SK-N-SH (cell line): ENCODE measurements around the gene CCDC187. TPM values are rescaled to one million over a fixed set of nuclear protein-coding genes. Genes with fewer than 3 reads are reported as not detected.

ENCODE experiments used
- CTCF ChIA-PET: fragments of 300-600, 350-600 bp; formaldehyde crosslinking; extraction: SDS; loops from one replicate; lab custom pipeline; 2021; lab: Yijun Ruan, JAX
- POLR2A ChIA-PET: fragments of 350-600 bp; sonication (Branson Sonifier 250); formaldehyde crosslinking; extraction: SDS; loops from one replicate; lab custom pipeline; 2020; ENCODE audit warnings: antibody characterized with exemption, inconsistent platforms; lab: Yijun Ruan, JAX
- DNase-seq: peaks from one replicate; pipeline ENCODE4 v3.0.0; 2012
- H2AFZ ChIP-seq: fragments of 200-600 bp; sonication (generic); 2 replicates; pipeline ENCODE4 v1.8.1; 2016; ENCODE audit warnings: antibody characterized with exemption, mild to moderate bottlenecking, low read depth
- H3F3A ChIP-seq: fragments of 200-600 bp; sonication (generic); replicated peaks from 2 replicates; pipeline ENCODE3; 2016; ENCODE audit warnings: antibody characterized with exemption, mild to moderate bottlenecking; ENCODE audit not compliant: insufficient read depth
- H3K27ac ChIP-seq, 2 experiments: fragments of 200-500 bp in 1 of 2; fragments of 200-600 bp in 1 of 2; sonication (Bioruptor generic) in 1 of 2; sonication (generic), shearing (Covaris generic) in 1 of 2; 2 replicates each; pipeline versions ENCODE4 v1.5.1 to v1.6.1; 2014 to 2016; ENCODE audit warnings: low read depth in 2 of 2, inconsistent platforms in 1 of 2, low read length in 1 of 2, mild to moderate bottlenecking in 1 of 2, mixed read lengths in 1 of 2
- H3K27me3 ChIP-seq: fragments of 200-600 bp; sonication (generic), shearing (Covaris generic); 2 replicates; pipeline ENCODE4 v1.6.1; 2016; ENCODE audit warnings: mixed run types; ENCODE audit not compliant: insufficient read depth
- H3K36me3 ChIP-seq, 2 experiments: fragments of 200-500 bp in 1 of 2; fragments of 200-600 bp in 1 of 2; sonication (Bioruptor generic) in 1 of 2; sonication (generic) in 1 of 2; replicated peaks in 1 of 2; 2 replicates each; pipeline versions ENCODE3 to v1.5.1; 2014 to 2016; ENCODE audit warnings: low read length in 1 of 2, mild to moderate bottlenecking in 1 of 2; ENCODE audit not compliant: insufficient read depth in 2 of 2, control insufficient read depth in 1 of 2
- H3K4me1 ChIP-seq, 2 experiments: fragments of 200-500 bp in 1 of 2; fragments of 200-600 bp in 1 of 2; sonication (Bioruptor generic) in 1 of 2; sonication (generic), shearing (Covaris generic) in 1 of 2; 2 replicates each; pipeline versions ENCODE4 v1.5.1 to v1.6.1; 2014 to 2016; ENCODE audit warnings: low read depth in 1 of 2, low read length in 1 of 2, mixed run types in 1 of 2; ENCODE audit not compliant: insufficient read depth in 2 of 2, control insufficient read depth in 1 of 2
- H3K4me2 ChIP-seq: fragments of 200-600 bp; sonication (generic), shearing (Covaris generic); 2 replicates; pipeline ENCODE4 v1.6.1; 2017; ENCODE audit warnings: mixed run types
- H3K4me3 ChIP-seq, 2 experiments: fragments of 200-500 bp in 1 of 2; fragments of 200-600 bp in 1 of 2; sonication (Bioruptor generic) in 1 of 2; sonication (generic), shearing (Covaris generic) in 1 of 2; 2 replicates each; pipeline versions ENCODE4 v1.5.1 to v1.8.1; 2014 to 2016; ENCODE audit warnings: low read depth in 2 of 2, inconsistent platforms in 1 of 2, low read length in 1 of 2, mild to moderate bottlenecking in 1 of 2, mixed read lengths in 1 of 2, moderate library complexity in 1 of 2
- H3K79me2 ChIP-seq: fragments of 200-600 bp; sonication (generic); 2 replicates; pipeline ENCODE4 v1.8.1; 2017; ENCODE audit warnings: mild to moderate bottlenecking; ENCODE audit not compliant: insufficient read depth
- H3K9ac ChIP-seq: fragments of 200-600 bp; sonication (generic); 2 replicates; pipeline ENCODE4 v1.6.1; 2017; ENCODE audit warnings: mixed run types
- H3K9me2 ChIP-seq: fragments of 200-600 bp; sonication (generic); 2 replicates; pipeline ENCODE4 v1.6.1; 2017; ENCODE audit warnings: mixed run types
- H3K9me3 ChIP-seq: fragments of 200-600 bp; sonication (generic); 2 replicates; pipeline ENCODE4 v1.6.1; 2017; ENCODE audit warnings: mixed run types, mild to moderate bottlenecking, moderate library complexity
- H4K20me1 ChIP-seq: fragments of 200-600 bp; sonication (generic); 2 replicates; pipeline ENCODE4 v1.6.1; 2017; ENCODE audit warnings: mild to moderate bottlenecking, mixed run types; ENCODE audit not compliant: insufficient read depth
- EP300 ChIP-seq, 2 experiments: IDR thresholded peaks; 2 replicates each; pipeline versions ENCODE4 v1.4.0 to v1.6.1; 2012; ENCODE audit warnings: borderline replicate concordance in 1 of 2, low read depth in 1 of 2, low read length in 1 of 2
- EZH2phosphoT487 ChIP-seq: fragments of 200-600 bp; sonication (generic); IDR thresholded peaks from 2 replicates; pipeline ENCODE4 v1.6.1; 2017; ENCODE audit warnings: low read depth, mixed run types, mild to moderate bottlenecking, antibody characterized with exemption, moderate library complexity, borderline replicate concordance
- FOSL2 ChIP-seq: IDR thresholded peaks from 2 replicates; pipeline ENCODE4 v1.4.0; 2012; ENCODE audit warnings: low read depth, mild to moderate bottlenecking, moderate library complexity, borderline replicate concordance
- FOXJ3 ChIP-seq: sonication (generic); formaldehyde crosslinking; IDR thresholded peaks from 2 replicates; pipeline ENCODE4 v1.5.1; 2020; ENCODE audit warnings: mild to moderate bottlenecking, missing genetic modification reagents
- NRF1 ChIP-seq: IDR thresholded peaks from 2 replicates; pipeline ENCODE4 v1.6.1; 2012; ENCODE audit warnings: low read depth, mild to moderate bottlenecking, low read length
- SMC3 ChIP-seq: IDR thresholded peaks from 2 replicates; pipeline ENCODE4 v1.6.1; 2012; ENCODE audit warnings: low read depth, low read length, improper control_type of control experiment
- WGBS: methylation state at CpG from one replicate; pipeline ENCODE4 v1.1.6; 2017; ENCODE audit warnings: low lambda C conversion rate; 5-methylcytosine and 5-hydroxymethylcytosine counted together
- polyA plus RNA-seq, 3 experiments: library from polyadenylated mRNA; depleted of rRNA; stranded (reverse); fragments of >200 nt; gene quantifications; 2 replicates each; pipeline ENCODE4 v1.2.3, GENCODE V29; 2012
- TF ChIP-seq, protein P1 (sequence below): IDR thresholded peaks from 2 replicates; pipeline ENCODE4 v1.6.1; 2012; ENCODE audit warnings: mild to moderate bottlenecking, low read depth, low read length, moderate library complexity
- TF ChIP-seq, protein P2 (sequence below): fragments of 150-350 bp; IDR thresholded peaks from 2 replicates; pipeline ENCODE4 v1.6.1; 2016; ENCODE audit warnings: mild to moderate bottlenecking, low read depth, low read length
- TF ChIP-seq, protein P3 (sequence below): IDR thresholded peaks from 2 replicates; pipeline ENCODE4 v1.4.0; 2012; ENCODE audit warnings: low read depth, borderline replicate concordance

Gene CCDC187
- polyA plus RNA-seq, 1 of the 3 experiments (the other 2 are of a cell fraction) = not detected

DNA sequence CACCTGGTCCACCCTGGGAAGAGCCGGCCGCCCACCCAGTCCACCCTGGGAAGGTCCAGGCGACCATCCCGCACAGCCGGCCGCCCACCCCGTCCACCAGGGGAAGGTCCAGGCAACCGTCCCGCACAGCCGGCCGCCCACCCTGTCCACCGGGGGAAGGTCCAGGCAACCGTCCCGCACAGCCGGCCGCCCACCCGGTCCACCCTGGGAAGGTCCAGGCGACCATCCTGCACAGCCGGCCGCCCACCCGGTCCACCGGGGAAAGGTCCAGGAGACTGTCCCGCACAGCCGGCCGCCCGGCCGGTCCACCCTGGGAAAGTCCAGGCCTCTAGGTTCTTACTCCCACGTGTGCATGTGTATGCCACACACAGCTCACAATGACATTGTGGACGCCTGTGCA lies 51.6 kb downstream of the CCDC187 start:
- H3K9ac ChIP-seq = no peak overlapping the region
- peaks cover 0 to 16% of the 10 kb centered on the region in 2 experiments; a peak in 1 of 4 replicates for H3K4me1 ChIP-seq
- no peak overlapping the region for H2AFZ ChIP-seq
- H3K27ac ChIP-seq = no peak overlapping the region
- no peaks in the 10 kb centered on the region for H3K36me3 ChIP-seq
- no peaks in the 10 kb centered on the region for H3K9me2 ChIP-seq
- no peak for DNase-seq
- CTCF ChIA-PET = no interaction called here
- no peaks in the 10 kb centered on the region for H3K9me3 ChIP-seq
- no peak overlapping the region for H3K4me2 ChIP-seq
- TF ChIP-seq, protein P1, sequence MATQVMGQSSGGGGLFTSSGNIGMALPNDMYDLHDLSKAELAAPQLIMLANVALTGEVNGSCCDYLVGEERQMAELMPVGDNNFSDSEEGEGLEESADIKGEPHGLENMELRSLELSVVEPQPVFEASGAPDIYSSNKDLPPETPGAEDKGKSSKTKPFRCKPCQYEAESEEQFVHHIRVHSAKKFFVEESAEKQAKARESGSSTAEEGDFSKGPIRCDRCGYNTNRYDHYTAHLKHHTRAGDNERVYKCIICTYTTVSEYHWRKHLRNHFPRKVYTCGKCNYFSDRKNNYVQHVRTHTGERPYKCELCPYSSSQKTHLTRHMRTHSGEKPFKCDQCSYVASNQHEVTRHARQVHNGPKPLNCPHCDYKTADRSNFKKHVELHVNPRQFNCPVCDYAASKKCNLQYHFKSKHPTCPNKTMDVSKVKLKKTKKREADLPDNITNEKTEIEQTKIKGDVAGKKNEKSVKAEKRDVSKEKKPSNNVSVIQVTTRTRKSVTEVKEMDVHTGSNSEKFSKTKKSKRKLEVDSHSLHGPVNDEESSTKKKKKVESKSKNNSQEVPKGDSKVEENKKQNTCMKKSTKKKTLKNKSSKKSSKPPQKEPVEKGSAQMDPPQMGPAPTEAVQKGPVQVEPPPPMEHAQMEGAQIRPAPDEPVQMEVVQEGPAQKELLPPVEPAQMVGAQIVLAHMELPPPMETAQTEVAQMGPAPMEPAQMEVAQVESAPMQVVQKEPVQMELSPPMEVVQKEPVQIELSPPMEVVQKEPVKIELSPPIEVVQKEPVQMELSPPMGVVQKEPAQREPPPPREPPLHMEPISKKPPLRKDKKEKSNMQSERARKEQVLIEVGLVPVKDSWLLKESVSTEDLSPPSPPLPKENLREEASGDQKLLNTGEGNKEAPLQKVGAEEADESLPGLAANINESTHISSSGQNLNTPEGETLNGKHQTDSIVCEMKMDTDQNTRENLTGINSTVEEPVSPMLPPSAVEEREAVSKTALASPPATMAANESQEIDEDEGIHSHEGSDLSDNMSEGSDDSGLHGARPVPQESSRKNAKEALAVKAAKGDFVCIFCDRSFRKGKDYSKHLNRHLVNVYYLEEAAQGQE = no peak
- TF ChIP-seq NRF1 = no peak
- TF ChIP-seq SMC3 = no peak
- TF ChIP-seq FOSL2 = no peak
- TF ChIP-seq, protein P2, sequence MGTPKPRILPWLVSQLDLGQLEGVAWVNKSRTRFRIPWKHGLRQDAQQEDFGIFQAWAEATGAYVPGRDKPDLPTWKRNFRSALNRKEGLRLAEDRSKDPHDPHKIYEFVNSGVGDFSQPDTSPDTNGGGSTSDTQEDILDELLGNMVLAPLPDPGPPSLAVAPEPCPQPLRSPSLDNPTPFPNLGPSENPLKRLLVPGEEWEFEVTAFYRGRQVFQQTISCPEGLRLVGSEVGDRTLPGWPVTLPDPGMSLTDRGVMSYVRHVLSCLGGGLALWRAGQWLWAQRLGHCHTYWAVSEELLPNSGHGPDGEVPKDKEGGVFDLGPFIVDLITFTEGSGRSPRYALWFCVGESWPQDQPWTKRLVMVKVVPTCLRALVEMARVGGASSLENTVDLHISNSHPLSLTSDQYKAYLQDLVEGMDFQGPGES = no peak
- no peak for TF ChIP-seq FOXJ3 (CRISPR knock-in tag)
- no peak for TF ChIP-seq EZH2phosphoT487
- TF ChIP-seq, protein P3, sequence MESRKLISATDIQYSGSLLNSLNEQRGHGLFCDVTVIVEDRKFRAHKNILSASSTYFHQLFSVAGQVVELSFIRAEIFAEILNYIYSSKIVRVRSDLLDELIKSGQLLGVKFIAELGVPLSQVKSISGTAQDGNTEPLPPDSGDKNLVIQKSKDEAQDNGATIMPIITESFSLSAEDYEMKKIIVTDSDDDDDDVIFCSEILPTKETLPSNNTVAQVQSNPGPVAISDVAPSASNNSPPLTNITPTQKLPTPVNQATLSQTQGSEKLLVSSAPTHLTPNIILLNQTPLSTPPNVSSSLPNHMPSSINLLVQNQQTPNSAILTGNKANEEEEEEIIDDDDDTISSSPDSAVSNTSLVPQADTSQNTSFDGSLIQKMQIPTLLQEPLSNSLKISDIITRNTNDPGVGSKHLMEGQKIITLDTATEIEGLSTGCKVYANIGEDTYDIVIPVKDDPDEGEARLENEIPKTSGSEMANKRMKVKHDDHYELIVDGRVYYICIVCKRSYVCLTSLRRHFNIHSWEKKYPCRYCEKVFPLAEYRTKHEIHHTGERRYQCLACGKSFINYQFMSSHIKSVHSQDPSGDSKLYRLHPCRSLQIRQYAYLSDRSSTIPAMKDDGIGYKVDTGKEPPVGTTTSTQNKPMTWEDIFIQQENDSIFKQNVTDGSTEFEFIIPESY = no peak
- no peak for TF ChIP-seq EP300 (IDR thresholded peaks at IDR 0.05; ENCODE audit: borderline replicate concordance in 1 of 2, low read depth in 1 of 2, low read length in 1 of 2)
- H3K79me2 ChIP-seq = no peaks in the 10 kb centered on the region
- POLR2A ChIA-PET = no interaction called here
- no peaks in the 10 kb centered on the region for H4K20me1 ChIP-seq
- WGBS = 100% methylated on average over 1 of the region's 29 CpGs
- no peaks in the 10 kb centered on the region for H3F3A ChIP-seq
- H3K27me3 ChIP-seq = no peaks in the 10 kb centered on the region
- H3K4me3 ChIP-seq = no peak overlapping the region
